CD4-positive, alpha-beta T cell treated with Interleukin-12 subunit alpha and Interleukin-12 subunit beta, for 1 hour (primary cell): ENCODE results near the gene KCNK18.

Experiments
- DNase-seq: peaks from one replicate; pipeline ENCODE4 v3.0.0-alpha.2; 2020

The KCNK18 gene

DNA sequence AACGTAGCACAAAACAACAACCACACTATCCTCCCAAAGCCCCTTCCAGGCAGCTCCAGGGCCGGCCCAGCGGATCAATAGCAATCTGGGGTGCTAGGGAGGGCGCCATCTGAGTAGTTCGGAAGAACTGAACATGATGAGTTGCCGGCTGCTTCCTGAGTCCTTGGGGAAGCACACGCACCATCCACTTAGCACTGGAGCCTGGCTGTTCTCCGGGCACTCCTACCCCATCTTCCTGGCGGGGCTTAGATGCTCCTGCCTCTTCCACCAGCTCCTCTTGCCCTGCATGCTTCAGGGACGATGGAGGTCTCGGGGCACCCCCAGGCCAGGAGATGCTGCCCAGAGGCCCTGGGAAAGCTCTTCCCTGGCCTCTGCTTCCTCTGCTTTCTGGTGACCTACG lies at the start of gene KCNK18:
Gene KCNK18, plus strand, starts transcription at position 301 of the 400 bp plus-strand sequence. Its CDS starts 0 bp downstream, at position 301.
- DNase-seq = no peak

DNA sequence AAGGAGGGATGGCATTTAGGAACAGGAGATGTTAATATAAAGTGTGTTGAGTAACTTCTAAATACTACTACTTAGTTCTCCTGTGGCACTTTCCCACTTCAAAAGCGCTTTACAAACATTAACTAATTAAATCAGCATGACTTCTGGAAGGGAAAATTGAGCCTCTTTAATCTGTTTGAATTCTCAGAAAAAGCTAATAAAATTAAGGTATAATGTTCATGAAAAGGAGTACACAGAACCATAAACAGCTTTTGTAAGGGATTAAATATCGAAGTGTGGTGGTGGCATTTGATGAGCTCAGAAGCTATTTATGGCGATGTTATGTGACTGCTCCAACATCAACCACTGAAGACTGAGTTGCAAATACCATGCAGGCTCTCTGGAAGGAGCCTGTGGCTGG lies 49.0 kb upstream of the KCNK18 start:
- no peak for DNase-seq

DNA sequence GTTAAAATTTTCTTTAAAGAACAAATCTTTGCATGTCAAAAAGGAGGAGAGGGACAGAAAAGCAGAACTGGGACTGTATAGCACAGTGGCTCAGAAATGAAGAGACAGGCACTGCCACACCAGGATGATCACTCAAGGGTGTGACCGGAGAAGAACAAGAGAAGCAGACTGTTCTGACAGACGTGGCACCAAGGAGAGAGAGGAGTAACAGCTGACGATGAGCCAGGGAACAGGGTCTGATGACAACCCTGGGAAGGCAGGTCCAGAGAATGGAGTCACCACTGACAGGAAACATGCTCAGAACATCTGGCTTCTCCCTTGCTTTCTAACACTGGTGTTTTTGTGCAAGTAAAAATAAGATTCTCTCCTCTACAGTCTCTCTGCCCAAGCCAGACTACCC lies 44.6 kb upstream of the KCNK18 start:
- DNase-seq = no peak

DNA sequence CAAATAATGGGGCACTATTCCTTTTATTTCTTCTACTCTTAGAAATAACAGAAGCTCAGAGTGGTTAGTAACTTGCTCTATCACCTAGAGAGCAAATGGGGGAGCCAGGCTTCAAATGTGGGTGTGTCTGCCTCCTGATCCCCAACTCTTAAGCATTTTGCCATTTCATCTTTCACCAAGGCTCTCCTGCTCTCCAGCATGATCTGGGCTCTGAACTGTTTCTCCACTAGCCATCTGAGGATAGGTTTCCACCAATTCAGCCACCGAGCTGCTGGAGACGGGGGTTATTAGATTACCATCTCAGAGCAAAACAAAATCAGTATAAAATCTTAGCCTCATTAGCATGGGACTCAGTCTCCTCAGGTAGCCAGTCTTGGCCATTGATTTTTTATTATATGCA lies 39.0 kb upstream of the KCNK18 start:
- no peak for DNase-seq

DNA sequence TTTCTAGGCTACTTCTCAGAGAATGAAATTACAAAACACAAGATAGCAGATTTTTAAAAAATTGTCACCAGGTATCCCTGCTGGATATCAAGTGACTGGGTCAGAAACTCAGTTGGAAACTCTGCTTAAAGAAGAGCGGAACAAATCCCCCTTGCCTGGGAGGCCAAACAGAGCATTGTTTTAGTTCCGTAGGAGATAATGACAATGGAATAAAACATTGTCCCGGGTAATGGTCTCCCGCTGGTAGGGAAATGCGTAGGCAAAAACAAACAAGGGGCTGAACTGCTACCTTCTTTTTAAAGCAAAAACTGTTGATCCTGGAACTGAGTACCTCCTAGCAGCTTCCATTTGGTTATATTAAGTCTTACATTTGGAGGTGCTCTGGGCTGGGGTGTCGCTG lies 37.9 kb upstream of the KCNK18 start:
- DNase-seq = no peak

DNA sequence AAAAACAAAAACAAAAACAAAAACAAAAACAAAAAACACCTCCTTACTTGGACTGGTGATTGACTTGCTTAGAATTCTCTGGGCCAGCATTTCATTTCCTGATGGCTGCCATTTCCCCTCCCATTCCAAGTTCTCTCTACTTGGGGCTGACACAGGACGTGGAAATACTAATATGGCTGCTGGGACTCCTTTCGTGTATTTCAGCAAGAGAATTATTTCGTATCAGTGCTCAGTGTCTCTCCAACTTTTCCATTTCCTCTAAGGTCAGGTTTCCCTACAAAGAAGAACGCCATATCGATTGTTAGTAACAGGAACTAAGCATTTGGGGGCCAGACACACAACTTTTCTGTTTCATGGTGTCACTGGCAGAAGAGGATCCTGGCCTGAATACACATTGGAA lies 36.7 kb upstream of the KCNK18 start:
- DNase-seq = no peak

DNA sequence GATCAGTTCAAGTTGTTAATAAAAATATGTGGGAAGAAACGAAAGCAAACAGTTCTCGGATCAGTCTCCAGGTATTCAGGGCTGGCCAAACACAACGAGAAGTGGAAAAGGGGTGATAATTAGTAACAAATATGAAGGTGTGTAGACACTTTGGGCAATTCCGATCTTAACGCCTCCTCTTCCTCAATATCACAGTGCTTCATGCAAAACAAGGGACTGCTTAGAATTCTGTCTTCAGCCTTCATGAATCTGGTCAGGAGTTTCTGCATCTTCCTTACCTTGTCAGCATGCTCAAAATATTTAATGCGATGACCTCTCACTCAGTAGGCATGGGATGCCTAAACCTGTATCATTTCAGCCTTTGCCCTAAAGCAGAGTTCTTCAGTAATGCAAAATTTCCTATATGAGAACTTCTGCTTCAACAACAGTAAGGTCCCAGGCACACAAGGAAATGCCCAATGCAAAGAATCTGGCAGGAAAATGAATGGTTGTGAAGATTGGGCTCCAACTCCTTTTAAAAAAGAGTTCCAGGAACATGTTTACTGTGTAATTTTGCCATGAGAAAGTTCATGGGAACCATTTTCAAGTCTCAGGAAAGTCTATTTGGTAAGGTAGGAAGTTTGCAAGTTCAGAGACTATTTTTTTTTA lies 35.8 kb upstream of the KCNK18 start:
- no peak for DNase-seq

DNA sequence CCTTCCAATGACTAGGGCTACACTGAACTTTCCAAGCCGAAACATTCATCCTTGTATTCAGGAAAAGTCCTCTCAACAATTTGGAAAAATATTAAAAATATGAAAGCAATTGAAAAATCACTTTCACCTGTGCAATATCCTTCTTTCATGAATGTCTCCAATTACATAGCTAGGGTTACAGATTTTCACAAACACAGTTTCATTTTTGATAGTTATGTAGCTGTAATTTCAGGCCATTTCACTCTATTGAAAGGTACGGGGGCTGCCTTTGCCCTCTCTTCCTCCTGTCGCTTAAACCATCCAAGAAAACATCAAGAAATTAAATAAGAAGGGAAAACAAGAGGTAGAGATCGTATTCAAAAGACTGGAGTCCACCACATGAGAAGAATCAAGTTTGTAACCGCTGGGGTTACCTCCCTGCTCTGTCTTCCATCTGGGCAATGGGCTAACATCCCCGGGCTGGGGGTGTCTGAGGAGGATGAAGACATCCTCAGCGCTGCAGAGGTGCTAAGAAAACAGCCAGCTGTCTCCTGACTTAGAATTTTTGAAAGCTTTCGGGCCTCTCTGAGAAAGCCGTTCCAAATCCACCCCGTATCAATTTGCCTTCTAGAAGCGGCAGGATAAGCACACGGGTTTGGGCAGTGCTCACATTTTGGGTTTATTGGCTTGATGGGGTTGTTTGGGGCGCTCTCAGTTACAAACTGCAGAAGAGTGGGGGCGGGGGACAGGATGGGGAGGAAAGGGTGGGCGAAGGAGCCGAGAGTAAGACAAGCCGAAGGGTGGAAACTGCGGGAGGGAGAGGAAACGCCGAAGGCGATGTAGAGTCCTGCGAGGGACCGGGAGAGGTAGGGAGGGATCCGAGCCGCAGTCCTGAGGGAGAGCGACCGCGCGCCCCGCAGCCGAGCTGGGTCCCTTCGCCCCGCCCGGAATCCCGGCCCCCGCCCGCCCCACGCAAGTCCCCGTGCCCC lies 34.9 kb upstream of the KCNK18 start:
- DNase-seq = no peak

DNA sequence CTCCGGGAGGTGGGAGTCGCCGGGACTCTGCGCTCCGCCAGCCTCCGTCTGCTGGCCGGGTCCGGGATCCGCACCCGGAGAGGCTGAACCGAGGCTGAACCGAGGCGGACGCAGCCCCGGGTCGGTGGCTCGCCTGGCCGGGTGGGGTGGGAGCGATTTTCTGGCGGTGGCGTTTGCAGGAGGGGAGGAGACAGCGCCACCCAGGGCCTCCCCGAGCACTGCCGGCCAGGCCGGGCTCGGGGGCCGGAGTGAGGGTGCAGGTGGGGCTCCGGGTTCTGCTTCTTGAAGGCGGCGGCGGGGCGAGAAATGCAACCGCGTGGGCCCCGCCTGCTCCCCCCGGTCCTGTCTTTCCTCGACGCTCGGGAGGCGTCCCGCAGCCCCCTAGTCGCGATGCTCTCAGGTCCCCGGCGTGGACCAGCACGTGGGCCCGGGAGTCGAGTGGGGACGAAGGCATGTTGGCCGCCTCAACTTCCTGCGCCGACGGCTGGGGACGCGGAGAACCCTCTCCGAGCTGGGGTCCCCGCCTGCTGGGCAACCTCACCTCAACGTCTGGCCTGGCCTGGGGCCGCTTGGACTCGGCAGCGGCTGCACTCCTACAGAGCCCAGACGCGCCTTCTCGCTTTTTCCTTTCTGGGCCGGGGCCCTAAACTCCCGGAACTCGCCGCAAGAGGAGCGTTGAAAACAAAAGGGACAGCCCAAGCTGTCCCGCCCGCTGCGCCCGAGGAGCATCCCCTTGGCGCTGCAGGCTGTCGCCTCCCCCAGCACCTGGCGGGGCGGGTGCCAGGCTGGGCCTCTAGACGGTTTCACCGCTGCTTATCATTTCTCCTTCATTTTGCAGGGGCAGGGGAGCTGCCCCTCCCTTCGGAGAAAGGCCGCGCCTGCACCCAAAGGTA lies 34.0 kb upstream of the KCNK18 start:
- no peak for DNase-seq

DNA sequence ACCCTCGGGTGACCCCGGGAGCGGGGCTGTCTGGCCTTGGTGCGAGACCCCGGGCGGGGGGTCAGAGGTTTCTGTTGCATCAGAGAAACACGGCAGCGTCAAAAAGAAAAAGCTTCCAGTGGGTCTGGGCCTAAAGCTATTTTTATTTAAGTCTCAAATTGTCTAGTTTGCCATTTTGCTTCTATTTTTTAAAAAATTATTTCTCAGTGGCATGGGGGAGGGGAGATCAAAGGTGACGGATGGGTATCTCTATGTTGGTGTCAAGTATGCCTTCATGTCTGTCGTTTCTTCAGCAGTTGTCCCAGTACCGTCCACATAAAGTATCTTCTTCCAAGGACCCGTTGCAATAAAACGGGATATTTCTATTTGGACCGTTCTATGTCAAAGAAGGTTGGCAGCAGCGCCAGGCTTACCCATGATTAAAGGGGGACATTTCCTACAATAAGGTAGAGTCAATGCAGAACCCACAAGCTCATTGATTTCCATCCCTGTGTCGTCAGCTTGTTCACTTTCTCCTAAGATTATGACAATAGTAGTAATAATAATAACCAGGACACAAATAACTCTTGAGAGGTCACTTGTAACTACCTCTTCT lies 33.2 kb upstream of the KCNK18 start:
- DNase-seq = no peak

DNA sequence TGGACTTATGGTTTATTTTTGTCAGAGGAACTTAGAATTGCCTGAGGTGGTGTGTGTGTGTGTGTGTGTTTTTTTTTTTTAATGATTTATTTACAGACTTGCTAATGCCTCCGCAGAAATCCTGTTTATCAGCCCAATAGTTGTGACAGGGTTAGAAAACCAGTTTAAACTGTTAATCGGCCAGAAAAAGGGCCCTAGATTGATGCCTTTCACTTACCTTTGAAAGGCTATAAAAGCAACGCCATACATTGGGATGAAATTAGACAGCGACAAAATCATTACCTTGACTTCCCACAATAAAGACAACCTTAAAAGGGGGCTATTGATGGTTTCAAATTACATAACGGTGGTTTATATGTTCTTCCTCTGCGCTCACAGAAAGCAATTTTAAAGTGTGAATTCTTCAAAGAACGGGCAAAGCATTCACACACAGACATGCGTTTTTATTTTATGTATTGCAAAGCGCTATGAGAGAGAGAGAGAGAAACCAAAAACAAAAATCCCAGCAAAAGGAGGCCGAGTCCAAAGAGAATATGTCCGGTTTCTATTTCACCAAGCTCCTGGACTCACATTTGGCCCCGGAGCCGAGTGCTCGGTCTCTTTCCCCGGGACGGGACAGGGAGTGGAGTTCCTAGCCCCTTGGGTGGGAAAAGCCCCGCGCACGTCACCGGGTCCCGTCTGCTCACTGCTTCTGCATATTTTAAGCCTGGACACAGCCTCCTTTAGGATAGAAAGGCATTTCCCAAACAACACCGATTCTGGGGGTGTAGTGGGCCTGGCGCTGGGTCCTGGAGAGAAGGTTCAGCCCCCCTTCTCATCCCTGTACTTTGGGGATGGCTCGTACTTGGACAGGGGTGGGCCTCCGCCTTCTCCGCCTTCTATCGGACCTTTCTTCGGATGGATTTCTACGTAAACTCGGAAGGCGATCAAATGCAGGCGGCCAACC lies 32.4 kb upstream of the KCNK18 start:
- DNase-seq = no peak

DNA sequence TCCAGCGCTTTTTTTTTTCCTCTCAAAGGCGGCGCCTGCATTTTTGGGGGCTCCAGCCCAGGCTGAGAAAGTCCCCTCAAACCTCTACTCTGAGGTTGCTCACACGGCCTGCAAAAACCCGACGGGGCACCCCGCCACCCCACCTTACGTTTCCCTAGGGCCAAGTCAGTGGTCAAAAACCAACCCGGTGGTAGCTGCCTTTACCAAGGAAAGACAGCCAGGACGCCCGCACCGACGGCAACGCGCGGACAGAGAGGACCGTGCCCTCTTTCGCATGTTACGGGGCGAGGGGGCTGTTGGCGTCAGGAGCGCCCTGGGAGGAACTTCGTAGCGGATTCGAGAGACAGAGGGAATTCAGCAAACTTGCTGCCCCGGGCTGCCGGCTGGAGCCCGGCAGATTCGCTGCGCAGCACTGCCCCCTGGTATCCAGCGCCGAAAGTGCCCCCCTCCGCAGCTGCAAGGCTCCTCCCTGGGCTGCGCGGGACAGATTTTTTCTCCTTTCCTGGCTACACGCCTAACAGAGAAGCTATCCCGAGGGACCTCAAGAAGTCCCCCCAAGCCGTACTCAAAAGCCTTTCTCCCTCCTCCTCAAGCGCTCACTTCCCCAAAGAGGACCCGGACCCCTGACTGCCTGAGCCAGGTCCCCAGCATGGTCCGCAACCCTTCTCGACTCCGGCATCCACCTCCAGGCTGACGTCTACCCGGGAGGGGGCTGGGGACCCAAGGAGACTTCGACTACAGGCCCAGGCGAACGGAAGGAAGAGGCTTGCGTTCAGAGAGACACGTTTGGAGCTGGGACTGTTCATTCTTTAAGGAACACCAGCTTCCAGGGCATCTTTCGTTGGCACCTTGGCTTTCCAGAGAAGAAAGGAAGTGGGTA lies 31.5 kb upstream of the KCNK18 start:
- no peak for DNase-seq

DNA sequence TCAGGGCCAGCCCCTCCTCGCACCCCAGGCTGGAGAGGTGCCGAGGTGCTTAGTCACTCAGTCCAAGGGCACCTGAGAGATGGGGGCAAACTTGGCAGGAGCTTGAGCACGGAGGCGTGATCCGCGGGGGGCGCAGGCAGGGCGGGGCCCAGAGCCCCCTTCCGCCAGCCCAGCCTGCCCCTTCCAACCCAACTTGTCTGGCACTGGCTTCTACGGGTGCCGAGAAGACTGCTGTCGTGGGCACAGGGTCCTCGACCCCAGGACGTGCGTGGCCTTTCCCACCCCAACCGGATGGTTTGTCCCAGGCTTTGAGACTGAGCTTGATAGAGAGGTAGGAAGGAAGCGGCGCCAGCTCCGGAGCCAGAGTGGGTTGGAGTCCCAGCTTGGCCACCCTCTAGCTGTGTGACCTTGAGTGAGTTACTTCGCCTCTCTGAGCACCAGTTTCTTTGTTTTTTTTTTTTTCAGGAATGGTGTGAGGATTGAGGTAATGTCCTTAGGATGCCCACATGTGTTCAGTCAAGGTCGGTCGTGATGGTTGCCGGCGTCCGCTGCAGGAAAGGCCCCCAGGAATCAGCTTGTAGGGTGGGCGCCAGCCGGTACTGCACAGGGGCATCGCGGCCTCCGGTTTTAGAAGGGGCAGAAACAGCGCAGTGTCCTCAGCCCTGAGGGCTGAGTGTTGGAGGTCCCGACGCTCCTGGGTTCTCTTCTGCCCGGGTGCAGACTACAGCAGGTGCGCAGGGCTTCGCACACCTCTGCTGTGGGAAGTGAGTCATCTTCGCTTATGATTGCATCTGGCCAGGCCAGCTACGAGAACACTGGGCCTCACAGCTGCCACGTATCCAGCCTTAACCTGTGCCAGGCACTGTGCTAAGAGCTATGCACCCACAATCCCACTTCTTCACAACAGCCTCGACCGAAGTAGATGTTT lies 30.6 kb upstream of the KCNK18 start:
- DNase-seq = no peak

DNA sequence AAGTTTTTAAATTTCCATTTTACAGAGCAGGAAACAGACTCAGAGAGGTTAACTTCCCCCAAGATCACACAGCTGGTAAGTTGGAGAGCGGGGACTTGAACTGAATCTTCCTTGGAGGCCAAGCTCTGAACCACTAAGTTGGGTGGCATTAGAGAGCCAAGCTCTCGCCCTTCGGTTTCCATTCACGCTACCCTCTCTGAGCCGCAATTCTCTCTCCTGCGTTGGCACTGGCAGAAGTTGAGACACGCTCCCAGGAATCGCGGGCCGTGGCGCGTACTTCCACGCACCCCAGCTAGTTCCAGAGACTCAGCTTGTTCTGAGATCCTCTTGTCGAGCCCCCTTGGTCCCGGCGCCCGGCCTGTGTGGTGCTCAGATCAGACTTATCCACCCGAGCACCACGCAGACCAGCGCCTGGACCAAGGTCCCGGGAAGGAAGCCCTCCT lies 29.9 kb upstream of the KCNK18 start:
- DNase-seq = no peak

DNA sequence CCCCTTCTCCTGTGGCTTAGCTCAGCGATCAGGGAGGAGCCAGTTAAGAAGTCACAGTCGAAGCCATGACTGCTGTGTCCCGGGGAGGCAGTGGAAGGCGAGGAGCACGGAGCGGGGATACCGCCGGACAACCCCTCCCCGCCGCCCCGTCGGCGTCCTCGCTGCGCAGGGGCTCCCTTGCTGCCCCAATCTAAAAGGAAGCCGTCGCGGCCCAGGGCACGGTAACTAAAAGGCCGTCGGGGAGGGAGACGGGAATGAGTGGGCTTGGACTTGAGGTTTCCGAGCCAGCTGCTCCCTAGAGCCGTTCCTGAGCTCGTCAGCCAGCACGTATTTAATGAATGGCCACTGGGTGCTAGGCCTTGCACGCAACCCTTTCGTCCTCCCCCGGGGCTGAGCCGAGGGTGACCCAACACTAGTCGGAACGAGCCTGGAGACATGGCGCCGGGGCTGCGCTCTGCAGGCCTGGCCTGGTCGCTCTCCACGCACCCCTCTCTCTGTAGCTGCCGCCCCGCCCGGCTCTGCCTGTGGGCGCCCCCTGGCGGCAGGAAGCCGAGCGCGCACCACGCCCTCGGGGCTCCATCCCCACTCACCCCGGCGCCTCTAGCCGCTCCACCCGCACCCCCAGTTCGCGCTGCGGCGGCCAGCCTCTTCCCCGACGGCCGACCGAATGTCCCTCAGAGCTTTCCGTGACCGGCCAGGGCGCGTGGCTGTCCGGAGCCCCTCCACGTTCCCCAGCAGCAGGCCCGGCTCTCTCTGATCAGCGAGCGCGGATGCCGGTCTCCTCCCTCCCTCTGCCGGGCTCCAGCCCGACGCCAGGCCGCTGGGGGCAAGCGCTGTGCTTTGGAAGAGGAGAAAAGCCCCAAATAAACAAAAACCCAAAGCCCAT lies 29.3 kb upstream of the KCNK18 start:
- peak; percentile 65 for DNase-seq

DNA sequence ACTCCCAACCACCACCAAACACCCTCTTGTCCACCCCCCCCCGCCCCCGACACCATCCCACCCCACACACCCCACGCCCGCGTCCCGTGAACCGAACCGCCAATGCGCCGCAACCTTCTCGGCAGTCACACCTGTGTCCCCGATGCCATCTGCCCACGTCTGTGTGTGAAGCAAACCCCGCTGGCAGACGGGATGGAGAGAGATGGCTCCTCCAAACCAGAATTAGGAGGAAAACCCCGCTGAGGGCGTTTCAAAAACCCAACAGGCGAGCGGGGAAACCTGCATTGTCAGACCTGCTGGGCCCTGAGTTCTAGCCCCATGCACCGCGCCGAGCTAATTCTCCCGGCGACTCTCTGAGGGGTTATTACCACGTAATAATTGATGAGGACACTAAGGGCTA lies 28.6 kb upstream of the KCNK18 start:
- no peak for DNase-seq

DNA sequence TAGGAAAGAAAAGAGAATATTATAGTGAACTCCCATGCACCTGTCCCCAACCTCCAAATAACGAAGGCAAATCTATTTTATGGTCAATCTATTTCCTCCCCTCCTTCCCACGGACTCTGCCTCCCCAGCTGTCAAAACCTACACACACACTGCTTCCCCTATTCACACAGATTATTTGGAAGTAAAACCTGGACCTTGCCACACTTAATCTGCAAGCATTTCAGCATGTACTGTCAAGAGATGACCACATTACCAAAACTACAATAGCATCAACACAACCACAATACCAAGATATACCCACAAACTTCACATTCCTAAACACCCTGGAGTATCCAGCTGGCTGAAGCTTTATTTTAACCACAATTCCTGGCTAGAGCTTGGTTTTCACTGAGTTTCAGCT lies 27.8 kb upstream of the KCNK18 start:
- no peak for DNase-seq

DNA sequence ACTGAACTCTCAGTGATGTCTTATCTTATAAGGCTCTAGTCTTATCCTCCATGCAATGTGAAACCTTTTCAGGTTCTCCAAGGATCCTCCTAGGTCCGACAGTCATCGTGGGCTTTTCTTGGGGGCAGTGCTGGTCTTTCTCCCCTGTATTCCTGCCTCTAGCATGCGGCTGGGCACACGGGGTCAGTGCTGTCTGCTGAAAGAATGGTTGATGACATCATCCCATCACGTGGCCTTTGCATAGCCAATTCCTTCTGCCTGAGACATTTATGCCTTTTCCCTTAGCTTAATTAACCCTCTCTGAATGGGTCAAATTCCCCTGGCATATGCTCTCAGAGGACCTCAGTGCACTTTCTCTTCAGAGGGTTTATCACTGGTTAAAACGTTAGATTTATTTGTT lies 27.0 kb upstream of the KCNK18 start:
- DNase-seq = no peak
